GM12878 (cell line): ENCODE results near the gene TMCO5A. TPM values are rescaled to one million over a fixed set of nuclear protein-coding genes. Genes with fewer than 3 reads are reported as not detected.

Source experiments
- ATAC-seq: fragments of 200-7000 bp; cut with Tn5 transposase; 3 replicates; pipeline ENCODE4 v1.9.1; 2020; ENCODE audit warnings: mild to moderate bottlenecking, moderate library complexity
- BruUV-seq: library from RNA; stranded (reverse); fragments of 400-500 nt; replicated peaks from 2 replicates; lab custom pipeline; 2021; lab: Mats Ljungman, UMichigan
- CTCF ChIA-PET: fragments of 300-600 bp; sonication (Branson Sonifier 250); formaldehyde crosslinking; extraction: SDS; loops from one replicate; lab custom pipeline; 2021; ENCODE audit warnings: inconsistent platforms; lab: Yijun Ruan, JAX
- POLR2A ChIA-PET: fragments of 350-600 bp; formaldehyde crosslinking; extraction: SDS; loops from one replicate; lab custom pipeline; 2021; ENCODE audit warnings: inconsistent platforms; lab: Charles Lee
- RAD21 ChIA-PET: fragments of 300-600 bp; sonication (Branson Sonifier 250); formaldehyde crosslinking; loops from one replicate; lab custom pipeline; 2023; ENCODE audit warnings: antibody characterized with exemption; ENCODE audit not compliant: unreplicated experiment; lab: Charles Lee
- SMC1A ChIA-PET: fragments of 300-600 bp; sonication (Branson Sonifier 250); formaldehyde crosslinking; loops from one replicate; lab custom pipeline; 2023; ENCODE audit not compliant: unreplicated experiment, uncharacterized antibody; lab: Charles Lee
- DNase-seq: peaks from one replicate; pipeline ENCODE4 v3.0.0-alpha.2; 2011; ENCODE audit warnings: low read depth, low spot score
- FAIRE-seq: peaks from 3 replicates; lab custom pipeline; 2011; peaks lifted over from hg19 to GRCh38; lab: Jason Lieb, UNC
- H2AFZ ChIP-seq: 2 replicates; pipeline ENCODE4 v1.6.0; 2011; ENCODE audit warnings: low read depth, low read length, control low read depth; ENCODE audit not compliant: control insufficient read depth
- H3K27ac ChIP-seq: 2 replicates; pipeline ENCODE4 v1.5.1; 2011; ENCODE audit warnings: control low read depth; ENCODE audit not compliant: control insufficient read depth, insufficient read depth
- H3K27me3 ChIP-seq, 2 experiments: replicated peaks in 1 of 2; 2 replicates each; pipeline versions ENCODE4 v1.6.0 to v1.6.1; 2011; ENCODE audit warnings: low read length in 1 of 2; ENCODE audit not compliant: control insufficient read depth in 2 of 2, insufficient read depth in 2 of 2
- H3K36me3 ChIP-seq, 2 experiments: 2 replicates each; pipeline ENCODE4 v1.5.1; 2011; ENCODE audit warnings: low read length in 1 of 2; ENCODE audit not compliant: control insufficient read depth in 2 of 2, insufficient read depth in 2 of 2
- H3K4me1 ChIP-seq: 2 replicates; pipeline ENCODE4 v1.6.1; 2011; ENCODE audit warnings: mild to moderate bottlenecking, low read length, moderate library complexity, mixed read lengths; ENCODE audit not compliant: control insufficient read depth, insufficient read depth
- H3K4me2 ChIP-seq: 2 replicates; pipeline ENCODE4 v1.6.0; 2011; ENCODE audit warnings: control low read depth; ENCODE audit not compliant: control insufficient read depth, insufficient read depth
- H3K4me3 ChIP-seq: fragments of 200-600 bp; sonication (generic); 2 replicates; pipeline ENCODE4 v1.5.1; 2016
- H3K79me2 ChIP-seq: 2 replicates; pipeline ENCODE4 v1.6.0; 2011; ENCODE audit warnings: low read length; ENCODE audit not compliant: control insufficient read depth, insufficient read depth
- H3K9ac ChIP-seq: 2 replicates; pipeline ENCODE4 v1.8.0; 2011; ENCODE audit warnings: low read length, control low read depth, mixed read lengths; ENCODE audit not compliant: control insufficient read depth, insufficient read depth
- H3K9me3 ChIP-seq: replicated peaks from 3 replicates; pipeline ENCODE4 v1.5.1; 2011; ENCODE audit warnings: mild to moderate bottlenecking, low read length; ENCODE audit not compliant: control insufficient read depth, insufficient read depth
- H4K20me1 ChIP-seq: 2 replicates; pipeline ENCODE4 v1.6.0; 2011; ENCODE audit not compliant: control insufficient read depth, insufficient read depth
- CTCF ChIP-seq, 3 experiments: IDR thresholded peaks in 2 of 3; conservative IDR thresholded peaks in 1 of 3; 2 replicates each; pipeline ENCODE4 v1.5.1; 2011; ENCODE audit warnings: low read depth in 3 of 3, low read length in 3 of 3, mild to moderate bottlenecking in 3 of 3, control low read depth in 2 of 3, moderate library complexity in 2 of 3, inconsistent platforms in 1 of 3, mixed read lengths in 1 of 3; ENCODE audit not compliant: control insufficient read depth in 2 of 3, insufficient read depth in 1 of 3; ENCODE audit errors: extremely low read depth in 1 of 3
- HCFC1 ChIP-seq: fragments of 150-350 bp; IDR thresholded peaks from 2 replicates; pipeline ENCODE4 v1.6.1; 2014; ENCODE audit warnings: low read length
- NBN ChIP-seq: fragments of 450-650 bp; IDR thresholded peaks from 2 replicates; pipeline ENCODE4 v1.6.1; 2016
- NFIC ChIP-seq: IDR thresholded peaks from 2 replicates; pipeline ENCODE4 v1.6.1; 2012; ENCODE audit warnings: low read depth, mild to moderate bottlenecking, inconsistent platforms, low read length, moderate library complexity
- RAD21 ChIP-seq: IDR thresholded peaks from 2 replicates; pipeline ENCODE4 v1.6.1; 2011; ENCODE audit warnings: mild to moderate bottlenecking, low read depth, low read length, moderate library complexity; ENCODE audit not compliant: insufficient read depth
- SPI1 ChIP-seq: IDR thresholded peaks from 2 replicates; pipeline ENCODE4 v1.6.1; 2011; ENCODE audit warnings: low read depth, mild to moderate bottlenecking, low read length, moderate library complexity, borderline replicate concordance; ENCODE audit not compliant: insufficient read depth
- TCF7 ChIP-seq: IDR thresholded peaks from 2 replicates; pipeline ENCODE4 v1.6.1; 2014; ENCODE audit warnings: antibody characterized with exemption, borderline replicate concordance
- ZNF687 ChIP-seq: fragments of 450-650 bp; IDR thresholded peaks from 2 replicates; pipeline ENCODE4 v1.6.1; 2017; ENCODE audit warnings: mild to moderate bottlenecking, moderate library complexity
- WGBS: methylation state at CpG from one replicate; pipeline ENCODE4 v1.1.6; 2016; ENCODE audit warnings: low lambda C conversion rate; ENCODE audit not compliant: insufficient replicate concordance, insufficient coverage; ENCODE audit errors: missing lambda C conversion rate; 5-methylcytosine and 5-hydroxymethylcytosine counted together
- in situ Hi-C: fragments of 300-500 bp; cut with MboI; formaldehyde crosslinking; loops from 9 replicates; pipeline ENCODE4 v1.14.3; 2018; ENCODE audit warnings: mixed read lengths
- intact Hi-C: fragments of 100-400 bp; cut with micrococcal nuclease; formaldehyde crosslinking; loops from one replicate; pipeline ENCODE4 v1.14.2; 2022; ENCODE audit not compliant: unreplicated experiment
- polyA plus RNA-seq, 11 experiments: library from polyadenylated mRNA; depleted of rRNA in 4 of 11; unstranded in 6 of 11; stranded (reverse) in 5 of 11; fragments of >200 nt; fragmentation: Nextera tagmentation in 4 of 11; fragmentation: Illumina TruSeq in 1 of 11; extraction: Ambion mirVana in 4 of 11; extraction: Trizol in 1 of 11; gene quantifications; 1 replicate in 1 of 11; 2 replicates in 10 of 11; pipeline versions ENCODE4 v1.2.1 to v1.2.3, GENCODE V29; 2011 to 2016; ENCODE audit warnings: inconsistent platforms in 2 of 11, missing spikeins in 2 of 11, low read depth in 1 of 11
- total RNA-seq, 4 experiments: library from RNA; depleted of rRNA in 3 of 4; stranded (reverse); fragments of >200 nt in 3 of 4; fragmentation: Illumina TruSeq in 1 of 4; extraction: Trizol in 1 of 4; gene quantifications; 2 replicates each; pipeline versions ENCODE4 v1.2.1 to v1.2.3, GENCODE V29; 2013 to 2021
- TF ChIP-seq, protein P1 (sequence below): fragments of 450-650 bp; IDR thresholded peaks from 2 replicates; pipeline ENCODE4 v1.6.1; 2017; ENCODE audit warnings: mild to moderate bottlenecking, moderate library complexity

Gene TMCO5A
- total and polyA plus RNA-seq, 10 of the 15 experiments (the other 5 are each of a cell fraction or from before 2014, with no cell fraction given), result not detected

DNA sequence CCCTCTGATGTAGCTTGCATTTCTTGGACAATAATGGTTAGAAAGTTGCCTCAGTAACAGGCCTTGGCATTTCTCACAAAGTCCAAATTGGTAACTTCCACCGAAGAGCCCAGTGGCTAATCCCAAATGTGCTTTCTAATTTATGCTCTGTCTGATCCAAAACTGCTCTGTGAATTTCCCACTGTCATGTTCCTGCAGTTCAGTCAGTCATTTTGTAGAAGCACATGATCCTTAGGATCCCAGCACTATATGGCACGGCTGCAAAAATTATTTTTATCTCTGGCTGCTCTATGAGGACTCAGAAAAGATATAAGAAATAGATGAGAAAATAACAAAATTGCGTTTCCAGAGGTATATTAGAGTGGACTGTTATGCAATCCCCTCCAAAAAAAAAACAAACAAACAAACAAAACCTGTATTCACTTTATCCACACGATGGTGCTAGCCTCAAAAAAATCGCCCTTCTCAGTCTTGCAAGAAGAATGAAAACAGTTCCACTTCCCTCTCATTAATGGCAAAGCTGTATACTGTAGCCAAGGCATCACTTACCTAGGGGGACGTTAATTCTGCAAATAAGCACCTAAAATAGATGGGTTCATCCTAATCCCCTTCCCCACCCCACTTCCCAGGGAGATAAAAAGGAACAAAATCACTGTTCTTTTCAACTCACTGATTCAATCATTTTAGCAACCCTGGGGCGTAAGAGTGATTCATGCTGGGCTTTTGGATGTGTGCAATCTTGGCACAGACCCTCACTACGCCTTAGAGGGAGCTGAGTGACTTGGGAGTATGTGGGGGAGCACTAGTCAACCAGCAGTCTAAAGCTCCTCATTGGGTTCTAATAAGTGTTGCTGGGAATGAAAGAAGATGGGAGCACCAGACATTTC is 61.3 kb downstream of the TMCO5A start:
- ChIA-PET POLR2A (no interaction called here), RAD21 (interaction anchor here (0.7 to 5.8 kb wide), 25 partner anchors 10 to 704 kb away, joined by 3 to 71 read pairs (median 4); no protein-coding TSS in a partner anchor), SMC1A (interaction anchor here (0.6 to 4.0 kb wide), 47 partner anchors 8 to 812 kb away, joined by 3 to 56 read pairs (median 3); partner anchors contain the start of gene SPRED1), CTCF (interaction anchor here (0.7 to 7.4 kb wide), 41 partner anchors 8 to 704 kb away, joined by 3 to 116 read pairs (median 4); no protein-coding TSS in a partner anchor)
- Histone ChIP-seq H3K4me1 (no peaks in the 10 kb centered on the region), H2AFZ (no peak overlapping the region), H4K20me1 (no peaks in the 10 kb centered on the region), H3K9ac (no peak overlapping the region), H3K27me3 (no peaks in the 10 kb centered on the region; a peak in 1 of 4 replicates), H3K4me3 (no peak overlapping the region), H3K9me3 (no peaks in the 10 kb centered on the region), H3K4me2 (no peak overlapping the region), H3K27ac (no peak overlapping the region), H3K36me3 (no peaks in the 10 kb centered on the region), H3K79me2 (no peaks in the 10 kb centered on the region)
- DNase-seq (peak; percentile 26), ATAC-seq (peak; percentile 93), FAIRE-seq (peak; percentile 49)
- BruUV-seq, result no TSS peak
- 10% methylated on average over 8 of the region's 8 CpGs for WGBS
- intact Hi-C loops, result loop anchor here (1.0 to 5.0 kb wide), 3 partner anchors 359 to 702 kb away; no protein-coding TSS in a partner anchor
- in situ Hi-C loops, result loop anchor here (10.0 kb wide), 1 partner anchor 699 kb away; no protein-coding TSS in a partner anchor
- TF ChIP-seq RAD21, result peak; percentile 91
- TF ChIP-seq TCF7, result no peak
- 0 out of 2 replicates have a peak, but pooled peaks have one; percentile 25 for TF ChIP-seq NBN
- TF ChIP-seq, protein P1, sequence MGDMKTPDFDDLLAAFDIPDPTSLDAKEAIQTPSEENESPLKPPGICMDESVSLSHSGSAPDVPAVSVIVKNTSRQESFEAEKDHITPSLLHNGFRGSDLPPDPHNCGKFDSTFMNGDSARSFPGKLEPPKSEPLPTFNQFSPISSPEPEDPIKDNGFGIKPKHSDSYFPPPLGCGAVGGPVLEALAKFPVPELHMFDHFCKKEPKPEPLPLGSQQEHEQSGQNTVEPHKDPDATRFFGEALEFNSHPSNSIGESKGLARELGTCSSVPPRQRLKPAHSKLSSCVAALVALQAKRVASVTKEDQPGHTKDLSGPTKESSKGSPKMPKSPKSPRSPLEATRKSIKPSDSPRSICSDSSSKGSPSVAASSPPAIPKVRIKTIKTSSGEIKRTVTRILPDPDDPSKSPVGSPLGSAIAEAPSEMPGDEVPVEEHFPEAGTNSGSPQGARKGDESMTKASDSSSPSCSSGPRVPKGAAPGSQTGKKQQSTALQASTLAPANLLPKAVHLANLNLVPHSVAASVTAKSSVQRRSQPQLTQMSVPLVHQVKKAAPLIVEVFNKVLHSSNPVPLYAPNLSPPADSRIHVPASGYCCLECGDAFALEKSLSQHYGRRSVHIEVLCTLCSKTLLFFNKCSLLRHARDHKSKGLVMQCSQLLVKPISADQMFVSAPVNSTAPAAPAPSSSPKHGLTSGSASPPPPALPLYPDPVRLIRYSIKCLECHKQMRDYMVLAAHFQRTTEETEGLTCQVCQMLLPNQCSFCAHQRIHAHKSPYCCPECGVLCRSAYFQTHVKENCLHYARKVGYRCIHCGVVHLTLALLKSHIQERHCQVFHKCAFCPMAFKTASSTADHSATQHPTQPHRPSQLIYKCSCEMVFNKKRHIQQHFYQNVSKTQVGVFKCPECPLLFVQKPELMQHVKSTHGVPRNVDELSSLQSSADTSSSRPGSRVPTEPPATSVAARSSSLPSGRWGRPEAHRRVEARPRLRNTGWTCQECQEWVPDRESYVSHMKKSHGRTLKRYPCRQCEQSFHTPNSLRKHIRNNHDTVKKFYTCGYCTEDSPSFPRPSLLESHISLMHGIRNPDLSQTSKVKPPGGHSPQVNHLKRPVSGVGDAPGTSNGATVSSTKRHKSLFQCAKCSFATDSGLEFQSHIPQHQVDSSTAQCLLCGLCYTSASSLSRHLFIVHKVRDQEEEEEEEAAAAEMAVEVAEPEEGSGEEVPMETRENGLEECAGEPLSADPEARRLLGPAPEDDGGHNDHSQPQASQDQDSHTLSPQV, result no peak
- TF ChIP-seq SPI1, result peak; percentile 64; the same call in 1 of the 2 replicates
- TF ChIP-seq HCFC1, result no peak
- TF ChIP-seq NFIC, result no peak
- TF ChIP-seq ZNF687, result no peak
- TF ChIP-seq CTCF (IDR thresholded peaks at IDR 0.05 in 2 of 3, conservative IDR thresholded peaks at IDR 0.05 in 1 of 3; ENCODE audit: control insufficient read depth in 2 of 3, extremely low read depth in 1 of 3, insufficient read depth in 1 of 3, low read depth in 3 of 3, low read length in 3 of 3), result peak; percentile 49 to 78 (median 54); a peak in 5 of 6 replicates
